Prostate gland (tissue), 2 donors: Measurements from ENCODE around the gene PDE6C. TPM values are rescaled to one million over a fixed set of nuclear protein-coding genes. Genes with fewer than 3 reads are reported as not detected.
A peak's percentile ranks its signal among the peaks of the same experiment; 100 is the strongest.

Experiments
- DNase-seq: peaks from one replicate; pipeline ENCODE4 v3.0.0-alpha.2; 2019; ENCODE audit warnings: low spot score
- H3K27ac ChIP-seq, 2 donors: fragments of 200-600 bp; sonication (generic); 2 replicates each; pipeline ENCODE4 v1.5.1; 2017 to 2019
- H3K27me3 ChIP-seq: fragments of 200-600 bp; sonication (generic); replicated peaks from 2 replicates; pipeline ENCODE4 v1.5.1; 2019; ENCODE audit not compliant: insufficient read depth
- H3K36me3 ChIP-seq, 2 donors: fragments of 200-600 bp; sonication (generic); 1 replicate in 1 of 2; 2 replicates in 1 of 2; pipeline versions ENCODE4 v1.5.1 to v1.8.1; 2017 to 2019
- H3K4me1 ChIP-seq: fragments of 200-600 bp; sonication (generic); replicated peaks from 2 replicates; pipeline ENCODE4 v1.5.1; 2019
- H3K4me3 ChIP-seq, 2 donors: fragments of 200-600 bp; sonication (generic); 2 replicates each; pipeline ENCODE4 v1.5.1; 2017 to 2019
- H3K9me3 ChIP-seq: fragments of 200-600 bp; sonication (generic); 2 replicates; pipeline ENCODE4 v1.5.1; 2017
- CTCF ChIP-seq, 4 experiments: fragments of 200-600 bp in 2 of 4; fragments of 450-650 bp in 2 of 4; sonication (generic) in 2 of 4; IDR thresholded peaks; 1 replicate in 3 of 4; 2 replicates in 1 of 4; pipeline ENCODE4 v1.5.1; 2016 to 2019; ENCODE audit warnings: antibody characterized with exemption in 4 of 4, mild to moderate bottlenecking in 2 of 4, moderate library complexity in 2 of 4
- POLR2A ChIP-seq: fragments of 450-650 bp; IDR thresholded peaks from one replicate; pipeline ENCODE4 v1.6.1; 2016; ENCODE audit warnings: antibody characterized with exemption, mild to moderate bottlenecking
- POLR2AphosphoS5 ChIP-seq: sonication (generic); formaldehyde crosslinking; IDR thresholded peaks from one replicate; pipeline ENCODE4 v1.6.1; 2017; ENCODE audit warnings: antibody characterized with exemption
- WGBS: methylation state at CpG from one replicate; pipeline ENCODE4 v1.1.5; 2018; 5-methylcytosine and 5-hydroxymethylcytosine counted together
- intact Hi-C: fragments of 100-400 bp; cut with DNase I; formaldehyde crosslinking; loops from one replicate; pipeline ENCODE4 v1.14.2; 2022
- total RNA-seq, 2 donors: library from RNA; depleted of rRNA; stranded (reverse); fragments of >200 nt; gene quantifications; one replicate each; pipeline ENCODE4 v1.1.0, GENCODE V29; 2016

The PDE6C gene
- total RNA-seq, 2 donors from 2014 or later: not detected

- Histone ChIP-seq H3K27me3 (no peaks in the 10 kb centered on the region), H3K4me3 (no peak overlapping the region), H3K27ac (peak overlapping the region in 1 of 2 donors; percentile 18), H3K4me1 (peaks cover 8% of the 10 kb centered on the region), H3K36me3 (no peaks in the 10 kb centered on the region), H3K9me3 (no peaks in the 10 kb centered on the region)
- 36% methylated on average over 3 of the region's 3 CpGs for WGBS
- intact Hi-C loops: no loop called here
- TF ChIP-seq POLR2AphosphoS5 (peak; percentile 83), CTCF (IDR thresholded peaks at IDR 0.05) (no peak)
- DNase-seq: peak; percentile 49
These were observed 35.4 kb upstream of the PDE6C start for GRCh38 chr10:93576888-93577287.

GRCh38 chr10:93577565-93577964, 34.8 kb upstream of the PDE6C start:
- no peak overlapping the region for H3K4me3 ChIP-seq
- H3K27ac ChIP-seq: peak overlapping the region in 1 of 2 donors; percentile 18
- intact Hi-C loops: no loop called here
- DNase-seq: no peak
- TF ChIP-seq POLR2A (no peak), POLR2AphosphoS5 (no peak), CTCF (IDR thresholded peaks at IDR 0.05) (no peak)
- WGBS: 94% methylated on average over 3 of the region's 3 CpGs
- peaks cover 8% of the 10 kb centered on the region for H3K4me1 ChIP-seq
- H3K27me3 ChIP-seq: no peaks in the 10 kb centered on the region
- H3K36me3 ChIP-seq: no peaks in the 10 kb centered on the region
- H3K9me3 ChIP-seq: no peaks in the 10 kb centered on the region

- Histone ChIP-seq H3K27me3 (no peaks in the 10 kb centered on the region), H3K4me3 (no peak overlapping the region), H3K4me1 (peaks cover 8% of the 10 kb centered on the region), H3K36me3 (no peaks in the 10 kb centered on the region), H3K9me3 (no peaks in the 10 kb centered on the region), H3K27ac (no peak overlapping the region)
- TF ChIP-seq POLR2AphosphoS5 (no peak), POLR2A (no peak), CTCF (IDR thresholded peaks at IDR 0.05) (no peak)
- DNase-seq: no peak
- intact Hi-C loops: no loop called here
- 89% methylated on average over 7 of the region's 7 CpGs for WGBS
These were observed 33.2 kb upstream of the PDE6C start for GRCh38 chr10:93579089-93579488.

- Histone ChIP-seq H3K4me1 (peaks cover 8% of the 10 kb centered on the region), H3K27ac (no peak overlapping the region), H3K27me3 (no peaks in the 10 kb centered on the region), H3K4me3 (no peak overlapping the region), H3K9me3 (no peaks in the 10 kb centered on the region), H3K36me3 (no peaks in the 10 kb centered on the region)
- intact Hi-C loops: no loop called here
- 84% methylated on average over 3 of the region's 3 CpGs for WGBS
- DNase-seq: no peak
- TF ChIP-seq CTCF (IDR thresholded peaks at IDR 0.05) (no peak), POLR2A (no peak), POLR2AphosphoS5 (no peak)
These were observed 32.2 kb upstream of the PDE6C start for GRCh38 chr10:93579985-93580711.

- no peak overlapping the region for H3K4me3 ChIP-seq
- H3K4me1 ChIP-seq: peaks cover 8% of the 10 kb centered on the region
- H3K9me3 ChIP-seq: no peaks in the 10 kb centered on the region
- DNase-seq: no peak
- no peaks in the 10 kb centered on the region for H3K36me3 ChIP-seq
- WGBS: 43% methylated on average over 6 of the region's 6 CpGs
- intact Hi-C loops: no loop called here
- TF ChIP-seq POLR2A (no peak), CTCF (IDR thresholded peaks at IDR 0.05) (no peak), POLR2AphosphoS5 (no peak)
- H3K27me3 ChIP-seq: no peaks in the 10 kb centered on the region
- no peak overlapping the region for H3K27ac ChIP-seq
These were observed 31.5 kb upstream of the PDE6C start for GRCh38 chr10:93580828-93581227.
